GM19468 (cell line): ENCODE data around the gene HSPA12B.
A peak's percentile ranks its signal among the peaks of the same experiment; 100 is the strongest.
"Not testable (repeated sequence)": the region's sequence is repeated elsewhere in the genome, so short reads cannot be mapped to it uniquely, and the experiment has no call there.

Experiments used
- ATAC-seq: cut with Tn5 transposase; IDR thresholded peaks from one replicate; pipeline ENCODE4 v1.9.1; 2021; ENCODE audit warnings: mild to moderate bottlenecking, moderate library complexity, moderate number of reproducible peaks; ENCODE audit not compliant: unreplicated experiment; ENCODE audit errors: extremely low read depth

HSPA12B gene

DNA sequence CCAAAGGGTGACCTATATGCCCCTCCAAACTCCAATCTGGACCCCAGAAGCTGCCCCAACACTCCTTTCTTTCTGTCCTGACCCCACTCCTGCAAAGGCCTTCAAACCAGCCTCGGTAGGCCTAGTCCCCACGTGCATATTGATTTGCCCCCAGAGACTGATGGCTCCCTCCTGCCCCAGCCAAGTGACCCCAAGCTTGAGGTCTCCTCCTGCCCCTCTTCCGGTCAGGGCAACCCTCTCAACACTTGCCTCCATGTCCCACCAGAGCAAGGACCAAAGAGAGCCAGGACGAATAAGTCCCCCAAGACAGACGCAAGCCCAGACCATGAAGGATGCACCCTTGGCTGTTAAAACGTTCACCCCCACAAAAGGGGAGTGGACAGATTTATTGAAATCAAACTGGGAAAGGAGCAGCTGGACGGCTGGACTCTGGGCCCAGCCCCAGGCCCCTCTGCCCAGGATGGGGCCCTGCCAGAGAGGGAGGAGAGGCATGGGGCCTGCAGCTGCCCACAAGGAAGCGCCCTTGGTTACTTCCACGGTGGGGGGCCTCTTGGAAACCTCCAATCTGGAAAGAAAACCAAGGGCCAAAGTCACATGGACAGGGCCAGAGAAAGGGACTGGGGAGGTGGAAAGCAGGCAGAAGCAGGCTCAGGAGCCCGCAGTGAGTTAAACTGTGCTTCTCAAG lies 51.2 kb downstream of the HSPA12B start:
- ATAC-seq: no peak

DNA sequence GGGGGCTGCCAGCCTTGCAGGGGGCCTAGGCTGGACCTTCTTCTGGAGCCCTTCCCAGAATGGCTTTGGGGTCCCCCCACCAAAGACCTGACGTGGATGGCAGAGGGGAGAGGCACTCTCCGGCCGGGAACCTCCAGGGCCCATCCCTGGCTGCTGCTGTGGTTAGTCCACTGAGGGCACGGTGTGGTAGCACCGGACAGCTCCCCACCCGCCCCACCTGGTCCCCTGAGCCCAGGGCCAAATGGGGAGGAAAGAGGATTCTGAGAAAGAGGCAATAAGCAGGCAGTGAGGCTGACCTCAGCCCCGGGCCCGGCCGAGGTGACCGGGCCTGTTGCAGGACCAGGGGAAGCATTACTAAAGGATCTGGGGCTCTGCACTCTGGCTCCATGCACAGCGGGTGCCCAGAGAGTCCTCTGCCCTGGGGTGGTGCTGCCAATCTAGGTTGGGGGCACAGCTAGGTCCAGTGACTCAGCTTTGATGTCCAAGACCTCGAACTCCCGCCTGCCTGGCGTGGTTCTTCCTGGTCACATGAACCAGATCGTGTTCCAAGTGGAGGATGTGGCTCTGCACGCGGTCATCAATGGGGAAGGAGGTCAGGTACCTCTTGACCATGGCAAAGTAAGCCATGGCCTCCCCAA lies 51.9 kb downstream of the HSPA12B start:
- no peak for ATAC-seq

DNA sequence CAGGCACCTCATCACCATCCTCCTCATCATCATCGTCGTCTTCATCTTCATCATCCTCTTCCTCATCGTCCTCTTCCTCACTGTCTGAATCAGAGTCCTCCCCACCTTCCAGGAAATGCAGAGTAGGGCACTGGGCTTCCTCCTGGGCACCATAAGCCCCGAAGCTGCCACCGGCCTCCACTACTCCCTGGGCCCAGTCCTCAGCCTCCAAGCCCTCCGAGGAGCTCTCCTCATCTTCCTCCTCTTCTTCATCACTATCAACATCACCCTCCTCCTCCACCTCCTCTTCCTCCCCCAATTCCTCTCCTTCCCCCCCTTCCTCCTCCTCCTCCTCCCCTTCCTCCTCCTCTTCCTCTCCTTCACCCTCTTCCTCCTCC lies 52.4 kb downstream of the HSPA12B start:
- no peak for ATAC-seq

DNA sequence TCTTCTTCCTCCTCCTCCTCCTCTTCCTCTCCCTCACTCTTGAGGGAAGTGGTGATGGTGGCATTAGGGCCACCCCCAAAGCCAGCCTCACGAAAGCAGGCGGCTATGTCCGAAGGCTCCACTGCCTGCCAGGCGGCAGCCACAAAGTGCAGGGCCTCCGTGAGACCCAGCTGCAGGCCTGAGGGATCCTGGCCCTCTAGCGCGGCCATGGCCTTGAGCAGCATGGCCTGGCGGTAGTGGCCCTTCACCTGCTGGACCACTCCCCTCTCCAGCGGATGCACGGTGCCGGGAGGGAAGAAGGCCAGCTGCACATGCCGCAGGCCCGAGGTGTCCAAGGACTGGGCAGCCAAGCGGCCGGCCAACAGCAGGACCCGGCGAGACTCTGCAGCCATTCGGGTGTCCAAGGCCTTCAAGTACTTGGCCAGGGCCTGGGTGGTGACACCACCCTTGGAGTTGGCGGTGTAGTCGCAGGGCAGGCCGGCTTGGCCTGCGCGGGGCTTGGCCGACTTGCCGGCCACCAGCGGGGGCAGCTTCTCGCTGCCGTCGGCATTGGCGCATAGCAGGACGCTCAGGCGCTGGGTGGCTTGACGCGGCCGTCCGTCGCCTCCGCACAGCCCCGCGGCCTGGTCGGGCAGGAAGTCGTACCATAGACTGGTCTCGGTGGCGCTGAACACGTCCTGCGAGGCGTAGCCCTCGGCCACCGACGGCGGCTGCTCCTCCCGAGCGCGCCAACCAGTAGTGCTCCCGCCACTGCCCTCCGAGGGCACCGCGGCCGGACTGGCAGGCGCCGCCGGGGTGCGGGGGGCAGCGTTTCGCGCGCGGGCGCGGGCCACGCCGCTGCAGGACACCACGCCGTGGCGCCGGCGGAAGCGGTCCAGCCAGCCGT lies 53.0 kb downstream of the HSPA12B start:
- ATAC-seq: no peak

DNA sequence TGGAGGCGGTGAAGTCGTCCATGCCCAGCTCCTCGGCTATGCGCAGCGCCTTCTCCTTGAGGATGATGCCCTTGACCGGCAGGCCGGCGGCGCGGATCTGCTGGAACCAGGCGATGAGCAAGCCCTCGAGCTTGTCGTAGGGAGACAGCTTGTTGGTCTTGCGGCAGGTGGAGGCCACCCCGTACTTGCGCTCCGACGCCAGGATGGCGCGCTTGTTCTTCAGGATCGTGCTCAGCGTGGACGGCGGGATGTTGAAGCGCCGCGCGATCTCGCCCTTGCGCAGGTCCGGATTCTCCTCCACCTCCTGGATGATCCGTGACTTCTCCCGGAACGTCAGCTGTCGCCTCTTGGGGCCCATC lies 53.6 kb downstream of the HSPA12B start:
- ATAC-seq: no peak

DNA sequence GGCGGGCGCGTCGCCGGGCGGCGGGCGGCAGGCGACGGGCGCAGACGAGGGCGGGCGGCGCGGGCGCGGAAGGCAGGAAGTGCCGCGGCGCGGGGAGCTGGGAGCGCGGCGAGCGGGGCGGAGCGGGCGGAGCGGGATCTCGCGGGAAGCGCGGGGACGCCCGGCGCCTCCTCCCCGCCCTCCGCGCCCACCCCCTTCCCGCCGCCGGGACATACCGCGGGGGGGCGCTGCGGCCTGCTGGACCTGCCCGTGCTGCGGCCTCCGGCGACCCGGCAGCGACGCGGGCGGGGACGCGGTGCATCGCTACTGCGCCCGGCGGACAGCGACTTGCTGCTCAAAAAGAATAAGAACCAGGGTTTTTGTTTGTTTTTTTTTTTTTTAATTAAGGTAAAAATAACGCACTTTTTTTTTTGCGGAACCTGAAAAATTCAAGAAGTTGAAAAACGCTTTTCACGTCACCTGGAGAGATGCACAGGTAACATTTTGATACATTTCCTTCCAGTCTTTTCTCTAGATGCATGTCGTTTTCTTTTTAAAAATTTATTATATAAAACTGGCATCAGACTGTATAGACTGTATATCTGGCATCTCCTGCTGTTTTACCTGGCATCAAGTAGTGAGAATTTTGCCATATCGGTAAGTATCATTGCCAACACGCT lies 54.3 kb downstream of the HSPA12B start, which contains the start of gene CENPB:
TSS of gene CENPB (minus strand) at position 76 of the 659 bp plus-strand sequence. CDS start 257 bp downstream, outside the sequence.
- peak; percentile 82 for ATAC-seq

GRCh38 chr20:3787324-3788014 lies 55.0 kb downstream of the HSPA12B start:
- ATAC-seq: no peak

DNA sequence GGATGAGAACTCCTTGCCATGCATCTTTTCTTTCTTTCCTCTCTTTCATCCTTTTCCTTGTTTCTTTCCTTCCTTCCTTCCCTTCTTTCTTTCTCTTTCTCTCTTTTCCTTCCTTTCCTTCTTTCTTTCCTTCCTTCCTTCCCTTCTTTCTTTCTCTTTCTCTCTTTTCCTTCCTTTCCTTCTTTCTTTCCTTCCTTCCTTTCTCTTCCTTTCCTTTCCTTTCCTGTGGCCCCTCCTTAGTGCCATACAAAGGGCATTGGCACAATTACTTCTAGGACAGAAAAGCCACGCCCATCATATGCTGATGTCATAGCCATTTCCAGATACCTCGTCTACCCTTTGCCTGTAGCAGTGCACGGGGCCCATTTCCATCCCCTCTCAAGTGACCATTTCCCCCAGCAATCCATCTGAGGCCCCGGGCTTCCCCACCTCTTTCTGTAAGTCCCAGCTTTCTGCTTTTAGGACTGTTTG lies 56.2 kb downstream of the HSPA12B start:
- ATAC-seq: no peak

DNA sequence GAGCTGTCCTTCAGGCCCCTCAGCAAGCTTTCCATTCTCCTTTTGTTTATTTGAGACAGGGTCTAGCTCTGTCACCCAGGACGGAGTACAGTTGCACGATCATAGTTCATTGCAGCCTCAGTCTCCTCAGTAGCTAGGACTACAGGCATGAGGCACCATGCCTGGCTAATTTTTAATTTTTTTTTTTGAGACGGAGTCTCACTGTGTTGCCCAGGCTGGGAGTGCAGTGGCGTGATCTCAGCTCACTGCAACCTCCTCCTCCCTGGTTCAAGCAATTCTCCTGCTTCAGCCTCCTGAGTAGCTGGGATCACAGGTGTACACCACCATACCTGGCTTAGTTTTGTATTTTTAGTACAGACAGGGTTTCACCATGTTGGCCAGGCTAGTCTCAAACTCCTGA lies 56.7 kb downstream of the HSPA12B start:
- ATAC-seq: not testable (repeated sequence)

DNA sequence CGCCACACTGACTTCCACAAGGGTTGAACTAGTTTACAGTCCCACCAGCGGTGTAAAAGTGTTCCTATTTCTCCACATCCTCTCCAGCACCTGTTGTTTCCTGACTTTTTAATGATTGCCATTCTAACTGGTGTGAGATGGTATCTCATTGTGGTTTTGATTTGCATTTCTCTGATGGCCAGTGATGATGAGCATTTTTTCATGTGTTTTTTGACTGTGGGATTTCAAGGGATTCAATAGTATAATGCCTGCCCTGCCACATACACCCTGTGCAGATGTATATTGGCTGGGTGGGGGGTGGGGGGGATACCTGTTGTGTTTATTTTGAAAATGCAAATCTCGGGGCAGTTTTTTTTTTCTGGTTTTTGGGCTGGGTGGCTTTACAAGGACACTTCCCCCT lies 61.7 kb downstream of the HSPA12B start:
- ATAC-seq: not testable (repeated sequence)

DNA sequence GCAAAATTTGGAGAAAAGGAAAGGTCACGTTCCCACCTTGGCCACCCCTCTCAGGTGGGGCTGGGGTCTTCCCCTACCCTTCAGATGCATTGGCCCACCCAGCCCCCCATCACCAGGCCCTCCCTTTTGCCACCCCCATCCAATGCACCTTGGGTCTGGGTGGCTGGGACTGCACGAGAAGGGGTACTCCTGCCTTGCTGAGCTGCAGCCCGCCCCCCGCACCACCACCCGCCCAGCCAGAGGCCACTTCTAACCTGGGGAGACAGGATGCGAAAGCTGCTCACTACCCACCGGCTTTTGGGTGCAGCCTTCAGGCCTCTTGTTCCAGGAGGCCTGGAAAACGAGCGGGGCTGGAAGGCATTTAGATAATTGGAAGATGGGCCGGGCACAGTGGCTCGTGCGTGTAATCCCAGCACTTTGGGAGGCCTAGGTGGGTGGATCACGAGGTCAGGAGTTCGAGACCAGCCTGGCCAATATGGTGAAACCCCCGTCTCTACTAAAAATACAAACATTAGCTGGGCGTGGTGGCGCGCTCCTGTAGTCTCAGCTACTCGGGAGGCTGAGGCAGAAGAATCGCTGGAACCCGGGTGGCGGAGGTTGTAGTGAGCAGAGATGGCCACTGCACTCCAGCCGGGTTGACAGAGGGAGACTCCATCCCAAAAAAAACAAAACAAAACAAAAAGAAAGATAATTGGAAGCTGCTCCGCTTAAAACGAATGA lies 62.4 kb downstream of the HSPA12B start:
- no peak for ATAC-seq

GRCh38 chr20:3795511-3796468 lies 63.3 kb downstream of the HSPA12B start, which contains the start of gene CDC25B:
CDC25B (plus strand) TSS chr20:3796310; CDS start chr20:3796532, 222 bp downstream.
- no peak for ATAC-seq

DNA sequence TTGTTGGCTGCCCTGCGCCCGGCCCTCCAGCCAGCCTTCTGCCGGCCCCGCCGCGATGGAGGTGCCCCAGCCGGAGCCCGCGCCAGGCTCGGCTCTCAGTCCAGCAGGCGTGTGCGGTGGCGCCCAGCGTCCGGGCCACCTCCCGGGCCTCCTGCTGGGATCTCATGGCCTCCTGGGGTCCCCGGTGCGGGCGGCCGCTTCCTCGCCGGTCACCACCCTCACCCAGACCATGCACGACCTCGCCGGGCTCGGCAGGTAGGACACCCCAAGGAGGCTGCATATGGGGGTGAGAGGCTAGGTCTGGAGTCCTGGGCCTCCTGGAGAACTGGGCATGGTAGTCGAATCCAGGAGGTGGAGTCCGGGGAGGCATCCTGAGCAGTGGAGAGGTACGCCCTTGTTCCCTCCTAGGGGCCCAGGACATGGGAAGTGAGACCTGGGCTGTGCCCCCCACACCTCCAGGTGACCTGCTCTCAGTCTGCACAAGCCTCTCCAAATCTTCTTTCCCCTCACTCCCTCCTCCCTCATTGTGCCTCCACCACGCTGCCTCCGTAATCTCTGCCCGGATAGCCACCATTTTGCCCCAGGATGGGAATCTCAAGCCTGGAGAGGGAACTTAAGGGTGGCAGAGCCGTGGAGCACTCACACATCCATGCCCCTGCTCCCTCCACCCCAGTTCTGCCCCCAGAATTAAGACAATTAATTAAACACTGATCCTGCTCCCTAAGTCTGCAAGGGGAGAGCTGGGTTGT lies 64.2 kb downstream of the HSPA12B start:
- ATAC-seq: no peak

DNA sequence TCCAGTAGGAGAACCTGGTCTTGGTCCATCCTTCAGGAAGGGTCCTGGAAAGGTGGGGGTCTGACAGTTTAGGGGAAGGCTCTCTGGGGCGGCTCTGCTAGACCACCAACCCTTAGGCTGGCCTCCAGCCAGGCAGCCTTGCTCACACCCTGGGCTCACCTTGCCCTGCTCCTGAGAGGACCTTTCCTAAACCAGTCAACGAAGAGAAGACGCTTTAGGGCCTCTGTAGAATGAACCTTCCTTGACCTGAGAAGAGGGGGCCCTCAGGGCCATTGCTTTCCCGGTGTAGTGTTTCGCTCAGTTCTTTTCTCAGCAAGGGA lies 64.7 kb downstream of the HSPA12B start:
- ATAC-seq: no peak

GRCh38 chr20:3797592-3798372 lies 65.3 kb downstream of the HSPA12B start:
- no peak for ATAC-seq

DNA sequence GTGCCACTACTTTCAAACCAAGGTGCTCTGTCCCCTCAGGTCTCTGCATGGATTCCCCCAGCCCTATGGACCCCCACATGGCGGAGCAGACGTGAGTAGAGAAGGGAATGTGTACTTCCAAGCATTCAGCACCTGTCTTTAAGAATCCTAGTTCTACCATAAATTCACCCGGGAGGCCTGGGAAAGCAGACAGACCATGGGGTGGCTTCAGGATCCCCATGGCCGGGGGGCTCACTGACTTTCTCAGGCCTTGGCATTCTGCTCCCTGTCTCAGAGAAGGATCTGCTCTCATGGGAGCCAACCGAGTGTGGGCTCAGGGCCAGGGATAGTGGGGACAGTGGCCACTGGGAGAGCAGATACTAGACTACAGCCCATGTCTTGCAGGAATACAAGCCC lies 65.9 kb downstream of the HSPA12B start:
- no peak for ATAC-seq

DNA sequence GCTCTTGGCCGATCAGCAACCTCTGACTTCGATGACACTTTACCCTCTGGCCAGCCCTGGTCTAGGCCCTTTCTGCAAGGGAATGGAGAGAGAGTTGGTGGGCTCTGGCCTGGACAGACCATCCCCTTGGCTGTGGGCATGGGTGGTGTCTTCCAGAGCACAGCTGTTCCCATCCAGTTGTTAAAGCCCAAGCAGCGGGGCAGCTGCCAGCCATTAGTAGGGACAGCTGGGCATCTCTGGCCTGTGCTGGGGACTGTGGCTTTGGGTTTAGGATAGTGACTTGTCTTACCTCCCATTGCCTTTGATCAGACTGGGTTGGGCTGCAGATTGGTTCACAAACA lies 66.4 kb downstream of the HSPA12B start:
- no peak for ATAC-seq
